NCI-H82 treated with DMSO at 0.1 percent for 48 hours (cell line): ENCODE measurements around the gene PATJ.
"Not testable (repeated sequence)": the region's sequence is repeated elsewhere in the genome, so short reads cannot be mapped to it uniquely, and the experiment has no call there.

Source experiments
- DNase-seq: peaks from one replicate; lab custom pipeline; 2025; ENCODE audit not compliant: unreplicated experiment; lab: John Stamatoyannopoulos, UW

PATJ gene

DNA sequence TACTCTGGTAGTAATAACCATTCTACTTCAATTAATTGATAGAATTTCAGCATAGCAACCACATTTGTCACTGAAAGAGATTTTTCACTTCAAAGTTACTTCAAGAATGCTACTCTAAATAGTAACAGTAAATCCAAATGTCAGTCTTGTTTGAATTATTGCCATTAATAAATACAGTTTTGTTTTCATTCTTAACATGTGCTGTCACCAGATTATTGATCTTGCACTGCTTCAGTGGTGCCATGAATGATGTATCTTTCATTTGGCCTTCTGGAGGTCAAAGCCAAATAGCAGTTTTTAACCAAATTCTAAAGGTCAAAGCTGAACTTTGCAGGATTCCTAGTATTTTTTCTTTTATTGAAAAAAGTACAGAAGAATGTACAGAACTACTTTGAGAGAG, 199.5 kb downstream of the PATJ start:
- DNase-seq: no peak

DNA sequence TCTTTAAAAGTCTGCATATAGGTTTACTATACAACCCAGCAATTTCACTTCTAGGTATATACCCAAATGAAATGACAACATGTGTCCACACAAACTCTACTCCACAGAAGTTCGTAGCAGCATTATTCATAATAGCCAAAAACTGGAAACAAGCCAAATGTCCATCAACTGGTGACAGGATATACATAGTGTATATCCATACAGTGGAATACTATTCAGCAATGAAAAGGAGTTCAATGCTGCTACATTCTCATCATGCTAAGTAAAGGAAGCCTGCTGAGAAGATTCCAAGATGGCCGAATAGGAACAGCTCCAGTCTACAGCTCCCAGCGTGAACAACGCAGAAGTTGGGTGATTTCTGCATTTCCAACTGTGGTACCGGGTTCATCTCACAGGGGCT, 200.6 kb downstream of the PATJ start:
- DNase-seq: no peak

GRCh38 chr1:61948685-61949084, 206.4 kb downstream of the PATJ start:
- not testable (repeated sequence) for DNase-seq

GRCh38 chr1:61950418-61950817, 208.1 kb downstream of the PATJ start:
- no peak for DNase-seq

DNA sequence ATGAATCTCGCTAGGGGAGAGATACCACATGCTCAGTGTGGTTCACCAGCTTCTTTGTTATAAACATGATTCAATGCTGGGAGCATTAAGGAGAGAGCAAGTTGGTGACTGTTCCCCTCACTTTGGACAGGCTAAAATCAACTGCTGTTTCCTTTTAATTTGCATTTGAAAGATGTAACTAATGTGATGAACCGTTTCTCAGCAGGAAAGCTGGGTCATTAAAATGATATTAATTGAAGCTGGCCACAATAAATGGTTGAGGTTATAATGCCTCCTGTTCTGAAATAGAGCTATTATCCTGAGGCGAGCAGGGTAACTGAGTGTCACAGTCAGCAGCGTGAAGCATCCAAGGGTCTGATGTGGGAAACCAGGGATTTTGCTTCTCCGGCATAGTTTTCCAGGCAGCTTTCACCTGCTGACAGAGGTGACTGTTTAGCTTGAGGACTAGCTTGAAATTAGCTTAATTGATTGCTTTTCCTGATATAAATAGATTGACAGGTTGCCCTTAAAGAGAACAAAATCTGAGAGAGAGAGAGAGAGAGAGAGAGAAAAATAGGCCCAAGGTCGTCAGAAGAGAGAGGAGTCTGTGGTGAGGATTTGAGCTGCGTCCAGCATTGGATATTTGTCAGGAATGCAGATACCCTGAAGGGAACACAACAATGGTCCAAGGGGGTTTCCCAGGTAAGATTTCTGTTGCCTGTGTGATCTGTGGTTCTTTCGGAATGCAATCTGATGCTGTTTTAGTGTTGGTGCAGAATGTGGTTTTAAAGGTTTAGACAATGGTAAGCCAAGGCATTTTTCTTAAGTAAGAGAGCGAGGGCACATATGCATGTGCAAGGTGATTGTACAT, 209.7 kb downstream of the PATJ start:
- DNase-seq: no peak

DNA sequence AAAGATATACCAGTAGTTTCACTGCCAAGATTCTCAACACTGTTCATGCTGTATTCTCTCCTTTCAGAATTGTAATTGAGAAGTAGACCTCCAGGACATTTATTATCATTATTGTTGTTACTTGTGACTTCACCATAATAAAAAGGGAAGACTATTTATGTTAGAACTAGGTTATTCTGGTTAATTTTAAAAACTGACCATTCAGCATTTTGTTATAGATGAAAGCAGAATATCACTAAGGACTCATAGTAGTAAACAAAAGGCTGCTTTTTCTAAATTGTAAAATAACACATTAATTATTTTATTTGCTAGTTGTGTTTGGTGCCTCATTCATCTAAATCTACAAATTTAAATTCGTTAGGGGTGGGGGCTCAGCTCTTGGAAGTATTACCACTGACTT, 210.4 kb downstream of the PATJ start:
- DNase-seq: no peak

DNA sequence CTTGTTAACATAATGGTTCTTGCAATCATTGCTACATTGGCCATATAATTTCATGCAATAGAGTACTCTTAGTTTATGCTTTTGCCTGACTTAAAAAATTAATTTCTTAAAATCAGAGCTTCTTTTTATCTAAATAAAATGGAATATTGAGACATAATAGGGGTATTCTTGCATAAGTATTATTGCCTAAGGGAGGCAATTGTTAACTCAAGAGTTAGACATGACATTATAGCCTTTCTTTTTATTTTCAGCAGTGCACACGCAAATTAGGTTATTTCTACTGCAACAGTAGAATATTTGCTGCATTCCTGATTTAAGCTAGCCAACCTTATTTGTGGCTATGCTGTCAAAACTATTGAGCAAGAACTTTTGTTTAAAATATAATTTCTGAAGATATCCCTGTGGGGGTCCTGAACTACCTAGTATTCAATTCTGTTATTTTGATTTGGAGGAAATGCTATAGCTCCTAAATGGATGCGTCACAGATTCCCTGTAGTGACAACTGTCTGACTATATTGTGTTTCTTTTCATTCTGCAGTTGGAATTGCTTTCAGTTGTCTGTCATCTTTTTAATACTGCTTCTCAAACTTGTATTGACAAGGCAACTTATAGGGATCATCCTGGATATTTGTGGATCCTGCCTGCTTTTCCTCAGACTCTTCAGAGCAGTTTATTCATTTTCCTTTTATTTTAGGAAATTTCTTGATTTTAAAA, 211.0 kb downstream of the PATJ start:
- no peak for DNase-seq

- DNase-seq: no peak
Measured at GRCh38 chr1:61953790-61954150, 211.5 kb downstream of the PATJ start.

- DNase-seq: no peak
Measured at GRCh38 chr1:61955261-61955660, 213.0 kb downstream of the PATJ start.

GRCh38 chr1:61956016-61956645, 213.9 kb downstream of the PATJ start:
- DNase-seq: no peak

DNA sequence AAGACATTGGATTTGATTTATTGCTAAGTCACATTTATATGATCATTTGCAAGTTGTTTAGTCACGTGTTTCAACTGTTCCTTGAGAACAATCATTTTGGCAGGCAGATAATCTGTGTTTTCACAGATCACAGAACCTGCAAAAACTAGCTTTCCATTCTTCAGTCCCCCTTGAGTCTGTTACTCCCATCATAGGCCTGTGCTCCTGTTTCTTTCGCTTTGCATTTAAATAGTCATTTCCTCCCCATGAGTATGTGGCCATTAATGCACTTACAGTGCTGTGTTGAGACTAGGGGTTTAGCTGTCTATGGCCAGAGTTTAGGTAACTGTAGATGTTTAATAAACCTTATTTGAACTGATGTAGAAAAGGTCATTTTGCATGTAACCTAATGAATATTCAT, 214.5 kb downstream of the PATJ start:
- DNase-seq: no peak

DNA sequence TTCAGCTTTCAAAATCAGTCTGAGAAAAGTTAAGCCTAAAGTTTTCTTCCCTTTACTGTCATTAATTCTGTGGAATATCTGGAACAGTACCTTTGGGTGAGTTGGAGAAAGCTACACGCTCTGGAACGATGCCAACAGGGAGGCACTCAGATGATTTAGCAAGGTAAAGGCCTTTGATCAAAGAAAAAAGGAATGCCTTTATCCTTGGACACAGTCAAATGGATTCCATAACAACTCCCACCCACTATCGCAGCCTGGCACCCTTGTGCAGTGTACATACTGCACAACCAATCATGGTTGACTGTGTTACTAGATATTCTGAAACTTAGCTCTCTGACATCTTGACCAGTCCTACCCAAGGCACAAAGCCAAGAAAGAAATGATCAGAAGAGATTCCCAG, 218.7 kb downstream of the PATJ start:
- DNase-seq: no peak

DNA sequence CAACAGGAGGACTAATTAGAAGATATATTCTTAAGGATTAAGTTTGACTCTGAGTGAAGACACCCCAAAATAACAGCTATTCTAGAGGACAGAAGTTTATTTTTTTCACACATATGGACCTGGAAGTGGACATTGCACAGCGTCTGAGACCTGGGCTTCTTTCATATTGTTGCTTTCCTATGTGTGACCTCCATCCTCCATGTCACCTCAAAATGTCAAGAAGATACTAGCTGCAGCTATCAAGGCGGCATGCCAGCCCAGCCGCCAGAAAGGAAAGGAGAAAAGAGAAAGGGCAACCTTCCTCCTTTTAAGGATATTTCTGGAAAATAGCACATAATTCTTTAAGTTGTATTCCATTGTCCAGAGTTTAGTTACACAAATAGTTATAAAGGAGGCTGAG, 220.4 kb downstream of the PATJ start:
- DNase-seq: no peak

- DNase-seq: not testable (repeated sequence)
Measured at GRCh38 chr1:61966450-61967225, 224.4 kb downstream of the PATJ start.

DNA sequence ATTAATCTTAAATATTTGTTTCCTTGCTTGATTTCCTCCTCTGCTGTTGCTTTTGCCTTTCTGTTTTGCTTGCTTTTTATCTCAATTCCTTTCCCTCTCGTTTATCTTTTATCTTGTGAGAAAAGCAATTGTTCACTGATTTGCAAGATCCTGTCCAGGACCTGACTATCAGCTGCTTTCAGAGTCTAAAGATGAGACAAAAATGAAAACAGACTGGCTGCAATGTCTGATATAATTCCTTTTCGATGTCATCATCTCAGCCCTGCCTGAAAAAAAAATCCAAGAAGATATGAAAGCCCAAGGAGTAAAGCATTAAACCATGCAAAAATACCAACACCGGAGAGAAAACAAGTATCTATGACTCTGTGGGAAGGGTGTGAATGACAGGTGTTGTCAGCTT, 225.5 kb downstream of the PATJ start:
- no peak for DNase-seq

DNA sequence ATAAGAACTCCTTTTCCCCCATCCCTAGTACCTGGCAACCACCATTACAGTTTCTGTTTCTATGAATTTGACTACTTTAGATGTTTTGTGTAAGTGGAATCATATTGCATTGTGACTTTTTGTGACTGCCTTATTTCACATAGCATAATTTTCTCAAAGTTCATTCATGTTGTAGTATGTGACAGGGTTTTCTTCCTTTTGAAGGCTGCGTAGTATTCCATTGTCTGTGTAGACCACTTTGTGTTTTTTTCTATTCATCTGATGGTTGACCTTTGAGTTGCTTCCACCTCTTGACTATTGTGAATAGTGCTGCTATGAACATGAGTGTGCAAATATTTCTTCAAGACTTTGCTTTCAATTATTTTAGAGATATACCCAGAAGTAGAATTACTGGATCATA, 226.6 kb downstream of the PATJ start:
- no peak for DNase-seq

GRCh38 chr1:61973100-61973837, 231.0 kb downstream of the PATJ start:
- no peak for DNase-seq

GRCh38 chr1:61975638-61976037, 233.4 kb downstream of the PATJ start:
- DNase-seq: no peak

- no peak for DNase-seq
Measured at GRCh38 chr1:61976566-61976965, 234.3 kb downstream of the PATJ start.

GRCh38 chr1:61978796-61979195, 236.5 kb downstream of the PATJ start:
- DNase-seq: no peak

DNA sequence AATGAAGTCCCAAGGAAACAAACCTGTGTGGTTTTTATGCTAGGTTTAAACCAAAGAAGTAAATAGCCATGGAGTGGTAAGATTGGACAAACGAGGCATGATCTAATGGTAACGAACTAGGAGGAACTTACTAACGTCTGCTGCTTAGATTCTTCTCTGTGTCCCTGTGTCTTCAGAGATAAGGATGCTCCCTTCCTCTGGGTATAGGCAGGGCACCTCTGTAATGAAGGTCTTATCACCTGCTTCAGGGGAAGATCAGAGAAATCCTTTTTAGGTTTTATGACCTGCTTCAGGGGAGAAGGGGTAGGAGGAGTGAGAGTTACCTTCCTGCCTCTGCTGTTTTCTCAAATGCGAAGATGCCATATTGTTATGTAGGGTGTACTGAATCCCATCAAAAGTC, 237.4 kb downstream of the PATJ start:
- DNase-seq: no peak
